IPS-20b (cell line): ENCODE results near the gene SMG6.
A peak's percentile ranks its signal among the peaks of the same experiment; 100 is the strongest.

Experiments used
- H3K27ac ChIP-seq: one replicate; pipeline ENCODE4 v1.5.1; 2013; ENCODE audit warnings: low read length
- H3K27me3 ChIP-seq: 2 replicates; pipeline ENCODE4 v1.6.1; 2013; ENCODE audit warnings: mild to moderate bottlenecking, low read length, inconsistent platforms; ENCODE audit not compliant: insufficient read depth
- H3K36me3 ChIP-seq: 2 replicates; pipeline ENCODE4 v1.6.1; 2013; ENCODE audit warnings: low read depth, mild to moderate bottlenecking, inconsistent platforms, low read length, moderate library complexity; ENCODE audit not compliant: insufficient read depth
- H3K4me1 ChIP-seq: 2 replicates; pipeline ENCODE4 v1.6.1; 2013; ENCODE audit warnings: mild to moderate bottlenecking, control low read depth, inconsistent platforms, low read length, moderate library complexity; ENCODE audit not compliant: insufficient read depth
- H3K4me3 ChIP-seq: 2 replicates; pipeline ENCODE4 v1.5.1; 2013; ENCODE audit warnings: mild to moderate bottlenecking, low read length, inconsistent platforms
- H3K9ac ChIP-seq: 2 replicates; pipeline ENCODE4 v1.6.1; 2013; ENCODE audit warnings: low read depth, mild to moderate bottlenecking, inconsistent platforms, low read length, moderate library complexity
- H3K9me3 ChIP-seq: 2 replicates; pipeline ENCODE4 v1.6.1; 2013; ENCODE audit warnings: mild to moderate bottlenecking, low read depth, low read length, inconsistent platforms; ENCODE audit not compliant: insufficient read depth

SMG6 gene

DNA sequence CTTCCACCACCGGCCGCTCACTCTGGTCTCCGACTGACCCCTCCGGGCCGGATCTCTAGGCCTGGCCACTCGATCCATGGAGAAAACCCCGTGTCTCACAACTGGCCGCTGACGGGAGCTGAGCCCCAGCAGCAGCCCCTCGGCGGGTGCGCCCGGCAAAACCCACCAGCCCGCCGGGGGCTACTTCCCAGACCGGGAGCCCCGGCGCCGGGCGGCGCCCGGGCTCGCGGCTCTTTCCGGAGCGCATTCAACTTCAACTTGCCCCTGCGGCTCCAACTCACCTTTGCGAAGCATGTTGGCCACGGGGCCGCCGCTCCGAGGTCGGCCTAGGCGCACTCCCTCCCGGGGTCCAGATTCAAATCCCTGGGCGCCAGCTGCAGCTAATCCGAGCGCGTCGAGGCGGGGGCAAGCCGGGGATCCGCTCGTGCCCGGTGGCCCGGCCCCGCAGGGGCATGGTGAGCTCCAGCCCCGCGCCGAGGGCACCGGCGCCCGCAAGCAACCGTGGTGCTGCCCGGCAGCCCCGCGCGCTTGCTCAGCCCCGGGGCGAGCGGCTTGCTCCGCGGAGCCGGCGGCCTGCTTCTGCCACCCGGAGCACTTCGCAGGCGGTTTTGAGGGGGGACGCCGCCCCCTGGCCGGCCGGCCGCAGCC lies 278.9 kb downstream of the SMG6 start:
- Histone ChIP-seq H3K27ac (no peak overlapping the region), H3K9me3 (no peaks in the 10 kb centered on the region), H3K4me3 (peak overlapping the region; percentile 51; the same call in 1 of the 2 replicates), H3K4me1 (0 out of 2 replicates have a peak, but pooled peaks cover 3% of the 10 kb centered on the region), H3K36me3 (no peaks in the 10 kb centered on the region), H3K9ac (no peak overlapping the region), H3K27me3 (peaks cover 96% of the 10 kb centered on the region)

DNA sequence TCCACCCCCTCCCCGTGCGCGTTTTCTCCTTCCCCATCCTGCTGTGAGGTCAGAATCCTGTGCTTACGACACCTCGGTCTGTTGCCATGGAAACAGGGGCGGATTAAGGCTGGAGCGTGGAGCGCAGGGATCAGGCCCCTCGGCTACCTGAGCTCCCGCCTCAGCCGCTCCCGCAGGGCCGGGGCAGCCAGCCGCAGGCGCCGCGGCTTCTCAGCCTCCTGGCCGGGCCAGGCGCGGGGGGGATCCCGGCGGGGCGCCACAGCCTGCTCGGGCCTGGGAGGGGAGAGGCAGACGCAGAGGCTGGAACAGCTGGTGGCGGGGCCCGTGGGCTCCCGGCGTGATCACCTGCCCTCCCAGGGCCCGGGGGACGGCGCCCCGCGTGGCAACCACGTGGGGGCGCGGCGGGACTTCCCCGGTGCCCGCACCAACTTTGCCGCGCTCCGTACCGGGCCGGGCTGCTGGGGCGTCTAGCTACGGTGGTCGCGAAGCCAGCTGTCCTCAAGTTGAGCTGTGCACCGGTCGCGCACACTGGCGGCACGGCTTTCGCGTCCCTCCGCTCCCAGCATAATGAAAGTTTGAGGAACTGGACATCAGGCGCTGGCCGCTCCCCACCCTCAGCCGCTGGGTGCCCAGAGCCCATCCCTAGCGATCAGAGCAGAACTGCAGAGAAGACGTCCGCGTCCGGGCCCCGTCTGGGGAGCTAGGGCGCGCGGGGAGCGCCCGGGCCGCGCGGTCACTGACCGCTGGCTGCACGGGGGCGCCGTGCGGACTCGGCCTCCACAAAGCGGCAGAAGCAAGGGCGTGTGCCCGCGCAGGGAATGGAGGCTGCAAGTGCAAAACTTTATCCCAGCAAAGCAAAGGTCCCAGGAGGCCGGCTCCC lies 279.7 kb downstream of the SMG6 start:
- H3K9ac ChIP-seq: no peak overlapping the region
- H3K27ac ChIP-seq: no peak overlapping the region
- no peaks in the 10 kb centered on the region for H3K36me3 ChIP-seq
- H3K9me3 ChIP-seq: no peaks in the 10 kb centered on the region
- H3K4me1 ChIP-seq: 0 out of 2 replicates have a peak, but pooled peaks cover 3% of the 10 kb centered on the region
- peaks cover 96% of the 10 kb centered on the region for H3K27me3 ChIP-seq
- peak overlapping the region; percentile 51; the same call in 1 of the 2 replicates for H3K4me3 ChIP-seq

DNA sequence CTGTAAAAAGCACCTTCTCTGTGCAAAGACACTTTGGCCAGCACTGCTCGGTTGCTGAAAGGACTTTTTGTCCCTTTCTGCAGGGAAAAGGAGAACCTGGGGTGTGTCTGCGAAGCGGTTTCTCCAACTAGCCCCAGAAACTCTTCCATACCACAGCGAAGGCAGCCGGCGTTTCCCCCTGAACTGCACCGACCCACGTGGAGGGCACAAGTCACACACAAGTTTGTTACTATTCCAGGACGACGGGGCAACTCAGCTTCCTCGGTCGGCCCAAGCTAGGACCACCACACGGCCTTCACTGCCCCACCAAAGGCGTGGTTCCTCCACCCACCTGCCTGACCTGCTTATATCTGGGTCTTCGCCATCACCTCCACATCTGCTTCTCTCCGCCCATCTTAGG lies 280.3 kb downstream of the SMG6 start:
- H3K27ac ChIP-seq: no peak overlapping the region
- no peak overlapping the region for H3K4me3 ChIP-seq
- no peaks in the 10 kb centered on the region for H3K36me3 ChIP-seq
- no peak overlapping the region for H3K9ac ChIP-seq
- 0 out of 2 replicates have a peak, but pooled peaks cover 3% of the 10 kb centered on the region for H3K4me1 ChIP-seq
- H3K27me3 ChIP-seq: peaks cover 96% of the 10 kb centered on the region
- no peaks in the 10 kb centered on the region for H3K9me3 ChIP-seq

DNA sequence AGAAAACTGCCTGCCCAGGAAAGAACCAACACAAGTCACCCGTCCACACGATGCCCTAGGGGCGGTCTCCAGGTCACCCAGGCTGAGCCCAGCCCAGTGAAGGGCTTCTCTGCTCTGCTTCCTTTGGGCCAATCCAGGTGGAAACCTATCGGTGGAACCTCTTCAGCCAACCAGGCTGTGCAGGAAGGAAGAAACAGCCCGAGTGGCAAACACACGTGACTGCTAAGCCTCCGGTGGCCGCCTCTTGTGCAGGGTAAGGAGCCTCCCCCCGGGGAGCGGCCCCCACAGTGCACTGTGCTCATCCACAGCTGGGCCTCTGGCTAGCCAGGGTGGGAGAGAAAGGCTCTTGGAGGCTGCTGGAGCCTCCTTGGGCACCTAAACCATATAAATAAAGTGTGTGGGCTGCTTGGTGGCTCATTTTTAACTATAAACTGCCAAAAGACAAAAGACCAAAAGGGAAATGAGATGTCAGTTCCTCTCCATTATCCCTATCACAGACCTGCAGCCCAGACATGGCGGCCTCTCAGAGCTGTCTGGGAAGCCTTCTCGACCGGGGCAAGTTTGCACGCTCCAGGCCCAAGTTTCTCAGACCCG lies 280.8 kb downstream of the SMG6 start:
- H3K9me3 ChIP-seq: no peaks in the 10 kb centered on the region
- no peaks in the 10 kb centered on the region for H3K36me3 ChIP-seq
- no peak overlapping the region for H3K27ac ChIP-seq
- no peak overlapping the region for H3K4me3 ChIP-seq
- 0 out of 2 replicates have a peak, but pooled peaks cover 3% of the 10 kb centered on the region for H3K4me1 ChIP-seq
- H3K27me3 ChIP-seq: peaks cover 96% of the 10 kb centered on the region
- no peak overlapping the region for H3K9ac ChIP-seq

DNA sequence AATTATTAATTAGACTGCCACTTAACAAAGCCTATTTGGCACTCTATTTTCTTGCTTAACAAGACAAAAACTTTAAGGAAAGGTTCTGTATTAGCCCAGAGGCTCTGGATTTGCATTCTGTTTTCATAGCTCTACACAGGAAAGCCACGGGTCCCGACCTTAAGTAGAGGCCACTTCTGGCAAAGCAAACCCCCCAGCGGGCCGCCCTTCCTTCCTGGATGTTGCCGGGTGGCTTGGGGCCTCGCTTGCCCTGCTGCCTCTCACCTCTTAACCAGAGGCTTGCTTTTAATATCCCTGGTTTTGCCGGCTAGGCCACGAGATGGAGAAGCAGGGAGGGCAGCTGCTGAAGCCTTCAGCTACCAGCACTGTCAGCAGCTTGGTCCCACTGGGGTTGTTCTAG lies 282.9 kb downstream of the SMG6 start:
- Histone ChIP-seq H3K27me3 (peaks cover 85% of the 10 kb centered on the region), H3K9me3 (no peaks in the 10 kb centered on the region), H3K4me1 (0 out of 2 replicates have a peak, but pooled peaks cover 3% of the 10 kb centered on the region), H3K27ac (no peak overlapping the region), H3K9ac (no peak overlapping the region), H3K4me3 (no peak overlapping the region), H3K36me3 (no peaks in the 10 kb centered on the region)

DNA sequence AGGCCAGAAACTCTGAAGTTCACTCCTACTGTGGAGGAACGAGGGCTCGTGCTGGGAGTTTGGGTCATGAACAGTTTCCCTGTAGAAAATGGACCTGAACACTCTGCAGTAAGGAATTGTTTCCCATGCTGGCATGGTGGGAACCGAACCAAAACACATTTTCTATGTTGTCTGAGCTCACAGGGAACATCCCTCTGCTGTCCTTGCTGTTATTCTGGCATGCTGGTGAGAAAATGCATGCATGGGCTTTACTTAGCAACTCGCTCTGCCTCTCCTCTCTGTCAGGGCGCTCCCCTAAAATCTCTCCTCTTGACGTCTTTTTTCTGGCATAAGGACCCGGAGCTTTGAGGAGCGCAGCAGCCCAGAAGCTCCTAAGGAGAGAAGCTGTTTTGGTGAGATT lies 283.9 kb downstream of the SMG6 start:
- Histone ChIP-seq H3K27me3 (peaks cover 75% of the 10 kb centered on the region), H3K36me3 (no peaks in the 10 kb centered on the region), H3K27ac (no peak overlapping the region), H3K9ac (no peak overlapping the region), H3K4me3 (no peak overlapping the region), H3K9me3 (no peaks in the 10 kb centered on the region), H3K4me1 (0 out of 2 replicates have a peak, but pooled peaks cover 3% of the 10 kb centered on the region)

DNA sequence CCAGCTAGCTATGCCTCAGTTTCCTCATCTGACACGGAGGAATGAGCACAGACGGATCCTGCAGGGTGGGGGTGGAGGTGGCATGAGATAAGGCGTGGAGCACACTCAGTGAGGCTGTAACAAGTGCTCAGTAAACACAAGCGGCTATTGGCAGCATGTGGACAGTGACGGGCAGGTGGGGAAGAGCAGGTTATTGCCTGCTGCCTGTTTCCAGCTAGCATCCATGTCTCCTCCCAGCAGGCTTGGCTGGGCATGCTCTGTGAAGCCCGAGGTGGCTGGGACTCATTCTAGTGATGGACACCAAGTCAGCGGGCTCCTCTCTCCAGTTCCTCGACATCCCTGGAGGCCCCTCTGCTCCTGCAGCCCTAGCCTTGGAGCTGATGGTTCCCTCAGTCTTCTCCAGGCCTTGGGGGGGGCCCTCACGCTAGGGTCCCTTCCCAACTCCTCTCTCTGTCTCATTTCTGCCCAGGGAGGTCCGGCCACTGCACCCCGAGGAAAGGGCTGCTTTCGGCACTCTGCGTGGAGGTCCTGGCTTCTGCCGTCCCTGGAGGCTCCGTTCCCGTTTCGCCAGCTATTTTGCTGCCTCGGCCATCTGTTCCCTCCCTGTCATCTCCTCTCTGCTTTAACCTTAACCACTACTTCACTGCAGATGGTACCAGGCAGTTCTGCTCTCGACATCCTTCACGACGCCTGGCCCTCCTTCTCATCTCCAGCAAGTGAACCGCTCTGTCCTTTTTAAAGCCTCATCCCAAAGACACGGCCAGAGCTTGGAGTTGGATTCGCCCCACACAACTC lies 284.7 kb downstream of the SMG6 start:
- Histone ChIP-seq H3K4me1 (0 out of 2 replicates have a peak, but pooled peaks cover 3% of the 10 kb centered on the region), H3K27me3 (peaks cover 66% of the 10 kb centered on the region), H3K9ac (no peak overlapping the region), H3K9me3 (no peaks in the 10 kb centered on the region), H3K36me3 (no peaks in the 10 kb centered on the region), H3K27ac (no peak overlapping the region), H3K4me3 (no peak overlapping the region)

DNA sequence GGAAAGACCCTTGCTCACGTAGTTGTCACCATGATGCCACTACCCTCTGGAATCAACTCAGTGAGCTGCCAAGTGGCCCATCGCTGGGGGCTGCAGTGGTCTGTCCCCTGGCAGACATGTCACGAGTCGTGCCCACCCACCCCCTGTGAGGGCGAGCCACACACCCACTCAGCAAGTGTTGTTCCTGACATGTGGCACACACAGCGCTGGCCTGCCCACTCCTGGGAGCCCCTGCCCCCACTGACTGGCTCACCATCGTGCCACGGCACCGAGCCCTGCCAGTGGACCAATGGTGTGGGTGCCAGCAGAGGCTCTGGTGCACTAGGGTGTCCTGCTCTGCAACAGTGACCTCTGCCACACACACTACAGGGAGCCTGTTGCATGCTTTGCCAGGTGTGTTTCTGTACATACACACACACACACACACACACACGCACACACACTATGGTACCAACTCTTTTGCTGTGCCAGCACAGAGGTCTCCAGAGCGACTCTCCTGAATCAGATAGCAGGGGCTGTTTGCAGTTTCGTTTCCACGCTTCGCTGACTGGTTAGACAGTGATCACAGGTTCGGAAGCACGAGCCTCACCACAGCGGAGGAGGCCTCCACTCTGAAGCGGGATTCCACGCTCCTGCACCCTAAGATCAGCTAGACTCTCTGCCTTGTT lies 286.2 kb downstream of the SMG6 start:
- no peaks in the 10 kb centered on the region; the same call in 1 of the 2 replicates for H3K4me1 ChIP-seq
- H3K27me3 ChIP-seq: peaks cover 57% of the 10 kb centered on the region
- H3K9me3 ChIP-seq: no peaks in the 10 kb centered on the region
- no peak overlapping the region for H3K27ac ChIP-seq
- H3K4me3 ChIP-seq: no peak overlapping the region
- no peaks in the 10 kb centered on the region for H3K36me3 ChIP-seq
- no peak overlapping the region for H3K9ac ChIP-seq

DNA sequence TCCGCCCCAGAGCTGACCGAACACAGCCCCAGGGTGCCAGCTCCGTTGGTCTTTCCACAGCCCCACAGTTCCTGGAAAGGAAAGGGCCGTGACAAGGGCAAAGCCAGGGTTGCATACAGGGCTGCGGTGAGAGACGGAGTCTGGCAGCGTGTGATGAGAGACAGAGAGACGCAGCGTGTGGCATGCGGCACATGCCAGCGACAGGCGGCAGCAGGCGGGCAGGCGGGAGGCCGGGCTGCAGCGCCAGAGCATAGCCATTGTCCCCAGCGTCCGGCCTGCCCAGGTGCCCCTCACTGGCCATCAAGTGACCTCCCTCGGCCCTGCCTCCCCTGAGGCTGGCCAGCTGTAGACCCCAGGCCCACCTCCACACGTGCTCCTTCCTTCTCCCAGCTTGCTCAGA lies 287.1 kb downstream of the SMG6 start:
- Histone ChIP-seq H3K9me3 (no peaks in the 10 kb centered on the region), H3K27ac (no peak overlapping the region), H3K4me1 (peaks cover 8% of the 10 kb centered on the region), H3K36me3 (no peaks in the 10 kb centered on the region), H3K4me3 (no peak overlapping the region), H3K9ac (no peak overlapping the region), H3K27me3 (peaks cover 60% of the 10 kb centered on the region)

DNA sequence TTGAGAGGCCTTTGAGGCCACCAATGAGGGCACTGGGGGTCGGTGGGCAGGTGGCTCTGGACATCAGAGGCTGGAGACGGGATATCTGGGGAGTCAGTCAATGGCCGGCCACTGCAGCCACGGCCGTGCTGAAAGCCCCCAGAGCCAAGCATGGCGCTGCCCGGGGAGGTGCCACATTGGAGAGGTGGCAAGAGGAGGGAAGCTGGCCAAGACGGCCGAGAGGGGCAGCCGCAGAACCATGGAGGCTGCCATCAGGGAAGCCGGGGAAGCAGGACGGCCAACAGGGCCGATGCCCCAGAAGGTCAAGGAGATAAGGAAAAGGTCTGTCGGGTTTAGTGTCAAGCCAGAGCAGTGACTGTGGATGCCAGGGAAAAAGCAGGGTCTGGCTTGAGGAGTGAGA lies 288.3 kb downstream of the SMG6 start:
- peaks cover 12% of the 10 kb centered on the region for H3K4me1 ChIP-seq
- no peaks in the 10 kb centered on the region for H3K9me3 ChIP-seq
- H3K4me3 ChIP-seq: no peak overlapping the region
- H3K36me3 ChIP-seq: no peaks in the 10 kb centered on the region
- peaks cover 53% of the 10 kb centered on the region for H3K27me3 ChIP-seq
- no peak overlapping the region for H3K9ac ChIP-seq
- no peak overlapping the region for H3K27ac ChIP-seq

DNA sequence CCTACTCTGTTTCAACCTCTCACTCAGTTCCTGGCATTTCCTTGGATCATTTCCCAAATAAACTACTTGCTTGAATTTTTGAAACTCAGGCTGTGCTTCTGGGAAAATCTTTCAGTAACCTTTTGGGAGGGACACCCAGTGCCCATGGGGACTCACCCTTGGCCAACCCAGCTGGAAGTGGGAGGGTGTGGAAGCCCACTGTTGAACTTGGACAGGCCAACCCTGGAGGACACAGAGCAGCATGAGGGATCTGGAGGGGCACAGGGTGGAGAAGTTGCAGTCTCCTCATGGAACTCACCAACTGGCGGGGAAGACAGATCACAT lies 289.6 kb downstream of the SMG6 start:
- peaks cover 39% of the 10 kb centered on the region for H3K27me3 ChIP-seq
- no peak overlapping the region for H3K9ac ChIP-seq
- H3K36me3 ChIP-seq: no peaks in the 10 kb centered on the region
- H3K4me3 ChIP-seq: no peak overlapping the region
- H3K4me1 ChIP-seq: peaks cover 12% of the 10 kb centered on the region
- H3K27ac ChIP-seq: no peak overlapping the region
- no peaks in the 10 kb centered on the region for H3K9me3 ChIP-seq
